Vagina (tissue), 2 donors: ENCODE data around the gene DCDC2. TPM values are rescaled to one million over a fixed set of nuclear protein-coding genes. Genes with fewer than 3 reads are reported as not detected.
"Not testable (repeated sequence)": the region's sequence is repeated elsewhere in the genome, so short reads cannot be mapped to it uniquely, and the experiment has no call there.

Experiments
- DNase-seq, 2 donors: peaks; one replicate each; pipeline ENCODE4 v3.0.0-alpha.2; 2017; ENCODE audit errors: extremely low spot score in 2 of 2
- H3K27ac ChIP-seq: fragments of 200-600 bp; sonication (generic); one replicate; pipeline ENCODE4 v1.5.1; 2019
- H3K27me3 ChIP-seq: fragments of 200-600 bp; sonication (generic); one replicate; pipeline ENCODE4 v1.5.1; 2019
- H3K36me3 ChIP-seq, 2 donors: fragments of 200-600 bp; sonication (generic); one replicate each; pipeline ENCODE4 v1.5.1; 2017 to 2019
- H3K4me1 ChIP-seq: fragments of 200-600 bp; sonication (generic); one replicate; pipeline ENCODE4 v1.5.1; 2019
- H3K4me3 ChIP-seq, 2 donors: fragments of 200-600 bp; sonication (generic); 1 replicate in 1 of 2; 2 replicates in 1 of 2; pipeline ENCODE4 v1.5.1; 2016 to 2019
- H3K9me3 ChIP-seq: fragments of 200-600 bp; sonication (generic); one replicate; pipeline ENCODE4 v1.5.1; 2019
- POLR2A ChIP-seq, 2 donors: fragments of 450-650 bp; IDR thresholded peaks; one replicate each; pipeline ENCODE4 v1.6.1; 2017; ENCODE audit warnings: antibody characterized with exemption in 2 of 2, mild to moderate bottlenecking in 2 of 2, moderate library complexity in 2 of 2
- POLR2AphosphoS5 ChIP-seq, 2 donors: sonication (generic); formaldehyde crosslinking; IDR thresholded peaks; one replicate each; pipeline ENCODE4 v1.9.0; 2017; ENCODE audit warnings: antibody characterized with exemption in 2 of 2, mild to moderate bottlenecking in 2 of 2, low read depth in 1 of 2; ENCODE audit not compliant: insufficient read depth in 1 of 2
- intact Hi-C: fragments of 100-400 bp; cut with DNase I; formaldehyde crosslinking; loops from one replicate; pipeline ENCODE4 v1.15.1; 2023
- total RNA-seq: library from RNA; depleted of rRNA; stranded (reverse); fragments of >200 nt; gene quantifications from one replicate; pipeline ENCODE4 v1.2.3, GENCODE V29; 2016
- TF ChIP-seq, protein P1 (sequence below), 3 experiments: fragments of 450-650 bp in 2 of 3; fragments of 200-600 bp in 1 of 3; sonication (generic) in 1 of 3; IDR thresholded peaks; one replicate each; pipeline ENCODE4 v1.5.1; 2017 to 2019; ENCODE audit warnings: antibody characterized with exemption in 3 of 3, mild to moderate bottlenecking in 2 of 3, moderate library complexity in 2 of 3

The DCDC2 gene
- total RNA-seq, 1 donor from 2014 or later = not detected

- Histone ChIP-seq H3K4me1 (no peaks in the 10 kb centered on the region), H3K36me3 (no peaks in the 10 kb centered on the region), H3K27ac (no peak overlapping the region), H3K9me3 (no peaks in the 10 kb centered on the region), H3K27me3 (no peaks in the 10 kb centered on the region), H3K4me3 (no peak overlapping the region)
- intact Hi-C loops = no loop called here
- TF ChIP-seq, protein P1, sequence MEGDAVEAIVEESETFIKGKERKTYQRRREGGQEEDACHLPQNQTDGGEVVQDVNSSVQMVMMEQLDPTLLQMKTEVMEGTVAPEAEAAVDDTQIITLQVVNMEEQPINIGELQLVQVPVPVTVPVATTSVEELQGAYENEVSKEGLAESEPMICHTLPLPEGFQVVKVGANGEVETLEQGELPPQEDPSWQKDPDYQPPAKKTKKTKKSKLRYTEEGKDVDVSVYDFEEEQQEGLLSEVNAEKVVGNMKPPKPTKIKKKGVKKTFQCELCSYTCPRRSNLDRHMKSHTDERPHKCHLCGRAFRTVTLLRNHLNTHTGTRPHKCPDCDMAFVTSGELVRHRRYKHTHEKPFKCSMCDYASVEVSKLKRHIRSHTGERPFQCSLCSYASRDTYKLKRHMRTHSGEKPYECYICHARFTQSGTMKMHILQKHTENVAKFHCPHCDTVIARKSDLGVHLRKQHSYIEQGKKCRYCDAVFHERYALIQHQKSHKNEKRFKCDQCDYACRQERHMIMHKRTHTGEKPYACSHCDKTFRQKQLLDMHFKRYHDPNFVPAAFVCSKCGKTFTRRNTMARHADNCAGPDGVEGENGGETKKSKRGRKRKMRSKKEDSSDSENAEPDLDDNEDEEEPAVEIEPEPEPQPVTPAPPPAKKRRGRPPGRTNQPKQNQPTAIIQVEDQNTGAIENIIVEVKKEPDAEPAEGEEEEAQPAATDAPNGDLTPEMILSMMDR (IDR thresholded peaks at IDR 0.05) = no peak
- no peak for TF ChIP-seq POLR2A (IDR thresholded peaks at IDR 0.05)
- DNase-seq = no peak
Observed at GRCh38 chr6:24385536-24386269, 27.8 kb upstream of the DCDC2 start.

GRCh38 chr6:24384369-24385130, 26.7 kb upstream of the DCDC2 start:
- intact Hi-C loops, H3K4me3 ChIP-seq: not testable (repeated sequence)

GRCh38 chr6:24382891-24383494, 25.1 kb upstream of the DCDC2 start:
- H3K4me1 ChIP-seq, H3K27ac ChIP-seq, H3K9me3 ChIP-seq, H3K36me3 ChIP-seq, H3K4me3 ChIP-seq, H3K27me3 ChIP-seq, DNase-seq, intact Hi-C loops: not testable (repeated sequence)

More at GRCh38 chr6:24384369-24385130, 26.7 kb upstream of the DCDC2 start:
- not testable (repeated sequence) for DNase-seq, H3K27ac ChIP-seq, H3K4me1 ChIP-seq, H3K27me3 ChIP-seq, H3K9me3 ChIP-seq, H3K36me3 ChIP-seq

- H3K27me3 ChIP-seq = no peaks in the 10 kb centered on the region
- H3K36me3 ChIP-seq = no peaks in the 10 kb centered on the region
- no peak for DNase-seq
- no peaks in the 10 kb centered on the region for H3K9me3 ChIP-seq
- no peaks in the 10 kb centered on the region for H3K4me1 ChIP-seq
- intact Hi-C loops = no loop called here
- no peak overlapping the region for H3K27ac ChIP-seq
- no peak for TF ChIP-seq POLR2AphosphoS5 (IDR thresholded peaks at IDR 0.05; ENCODE audit: insufficient read depth in 1 of 2, low read depth in 1 of 2)
- TF ChIP-seq POLR2A (IDR thresholded peaks at IDR 0.05) = no peak
- TF ChIP-seq, protein P1 (IDR thresholded peaks at IDR 0.05) = no peak
- no peak overlapping the region for H3K4me3 ChIP-seq
Observed at GRCh38 chr6:24382220-24382540, 24.3 kb upstream of the DCDC2 start.

DNA sequence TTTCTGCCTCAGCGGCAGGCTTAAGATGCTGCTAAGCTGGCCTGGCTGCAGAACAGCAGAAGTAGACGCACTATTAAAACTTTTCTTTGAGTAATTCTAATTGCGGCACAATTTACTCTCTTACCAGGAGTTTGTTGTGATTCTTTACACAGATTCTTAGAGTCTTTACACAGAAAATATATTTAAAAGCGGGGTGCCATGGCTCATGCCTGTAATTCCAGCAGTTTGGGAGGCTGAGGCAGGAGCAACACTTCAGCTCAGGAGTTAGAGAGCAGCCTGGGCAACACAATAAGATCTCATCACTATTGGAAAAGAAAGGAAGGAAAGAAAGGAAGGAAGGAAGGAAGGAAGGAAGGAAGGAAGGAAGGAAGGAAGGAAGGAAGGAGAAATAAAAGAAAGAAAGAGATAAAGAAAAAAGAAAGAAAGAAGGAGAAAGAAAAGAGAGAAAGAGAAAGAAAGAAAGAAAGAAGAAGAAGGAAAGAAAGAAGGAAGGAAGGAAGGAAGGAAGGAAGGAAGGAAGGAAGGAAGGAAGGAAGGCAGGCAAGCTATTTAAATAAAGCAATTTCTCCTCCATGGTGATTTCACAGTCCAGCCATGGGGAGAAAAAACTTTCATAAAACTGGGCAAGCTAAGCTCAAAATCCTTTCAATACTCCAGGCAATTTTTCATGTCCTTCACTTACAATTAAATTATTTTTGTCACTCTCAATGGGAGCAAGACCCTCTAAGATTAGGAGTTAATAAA, 23.8 kb upstream of the DCDC2 start:
- intact Hi-C loops = no loop called here
- TF ChIP-seq POLR2A (IDR thresholded peaks at IDR 0.05) = no peak
- no peak for TF ChIP-seq POLR2AphosphoS5 (IDR thresholded peaks at IDR 0.05; ENCODE audit: insufficient read depth in 1 of 2, low read depth in 1 of 2)
- TF ChIP-seq, protein P1 (IDR thresholded peaks at IDR 0.05) = no peak
- no peak overlapping the region for H3K27ac ChIP-seq
- DNase-seq = no peak
- no peaks in the 10 kb centered on the region for H3K9me3 ChIP-seq
- H3K4me3 ChIP-seq = no peak overlapping the region
- no peaks in the 10 kb centered on the region for H3K36me3 ChIP-seq
- no peaks in the 10 kb centered on the region for H3K27me3 ChIP-seq
- H3K4me1 ChIP-seq = no peaks in the 10 kb centered on the region
